ENCODE measurements around the gene GLIS1. TPM values are rescaled to one million over a fixed set of nuclear protein-coding genes. Genes with fewer than 3 reads are reported as not detected.

GLIS1 gene
- total RNA-seq, 1 experiment from 2014 or later, result 0.39 TPM

DNA sequence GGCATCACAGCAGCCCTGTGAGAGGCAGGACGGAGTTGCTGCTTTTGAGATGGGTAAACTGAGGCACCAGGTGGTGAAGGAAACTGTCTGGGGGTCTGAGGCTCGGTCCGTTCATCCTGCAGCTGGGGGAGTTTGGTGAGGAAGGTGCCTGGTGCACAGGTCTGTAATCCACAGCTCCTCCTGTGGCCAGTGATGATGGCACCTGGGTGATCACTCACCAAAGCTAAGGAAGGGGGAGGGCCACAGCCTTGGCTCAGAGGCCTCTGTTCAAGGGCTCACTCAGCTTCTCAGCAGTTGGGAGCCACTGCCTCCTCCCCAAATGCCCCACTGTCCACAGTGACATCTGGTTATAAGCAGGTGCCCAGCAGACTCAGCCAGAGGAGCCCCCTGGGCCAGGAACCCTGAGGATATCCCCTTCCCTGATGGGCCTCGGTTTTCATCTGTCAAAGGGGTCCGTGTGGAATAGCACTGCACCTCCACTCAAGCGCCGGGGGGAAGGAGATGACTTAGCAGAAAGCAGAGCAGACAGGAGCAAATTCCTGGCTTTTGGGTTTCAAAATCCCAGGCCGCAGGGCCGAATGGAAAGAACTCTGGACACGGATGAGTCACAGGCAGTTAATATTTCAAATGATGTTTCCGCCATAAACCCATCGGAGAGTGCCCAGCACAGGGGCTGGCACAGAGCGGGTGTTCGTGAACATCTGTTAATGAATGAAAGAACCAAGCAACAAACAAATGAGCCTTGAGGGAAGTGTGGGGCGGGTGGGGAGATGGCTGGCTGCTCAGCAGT lies 197.0 kb downstream of the GLIS1 start:
- Histone ChIP-seq H3K9me2 (ENCODE audit: insufficient read depth) (no peaks in the 10 kb centered on the region), H3K9me3 (ENCODE audit: control insufficient read depth in 1 of 2, insufficient read depth in 1 of 2, low read depth in 1 of 2, low read length in 2 of 2) (no peaks in the 10 kb centered on the region), H3K27me3 (ENCODE audit: insufficient read depth, low read length) (peaks cover 2% of the 10 kb centered on the region; the same call in 1 of the 2 replicates), H3K79me2 (ENCODE audit: insufficient read depth, low read length) (no peaks in the 10 kb centered on the region), H3K4me2 (ENCODE audit: low read length) (peak overlapping the region; percentile 46), H3K9ac (ENCODE audit: low read length) (no peak overlapping the region), H3K4me1 (ENCODE audit: control insufficient read depth in 1 of 2, insufficient read depth in 2 of 2, low read length in 2 of 2) (peaks cover 5 to 15% of the 10 kb centered on the region in 2 experiments; a peak in 3 of 4 replicates), H4K20me1 (ENCODE audit: insufficient read depth) (no peaks in the 10 kb centered on the region), H3K4me3 (replicated peaks in 1 of 2; ENCODE audit: low read depth in 1 of 2, low read length in 2 of 2) (no peak overlapping the region), H3K36me3 (ENCODE audit: control insufficient read depth in 1 of 2, insufficient read depth in 2 of 2, low read length in 2 of 2) (no peaks in the 10 kb centered on the region), H3K27ac (ENCODE audit: low read depth, low read length) (peak overlapping the region; percentile 48), H2AFZ (ENCODE audit: low read depth, low read length, poor library complexity, severe bottlenecking) (peak overlapping the region; percentile 29)
- RAD21 ChIA-PET (ENCODE audit: low non-redundant PET in 1 of 2, low total read pairs in 2 of 2, uncharacterized antibody in 2 of 2, unreplicated experiment in 2 of 2), result no interaction called here
- DNase-seq (ENCODE audit: low read depth, low spot score) (peak; percentile 13), ATAC-seq (peak; percentile 98)
- BruUV-seq (replicated peaks), result no TSS peak
- CTCF ChIA-PET, result interaction anchor here (0.6 to 1.9 kb wide), 4 partner anchors 10 to 56 kb away, joined by 3 to 8 read pairs (median 4); no protein-coding TSS in a partner anchor
- intact Hi-C loops (cut with micrococcal nuclease), result no loop called here
- POLR2A ChIA-PET, result no interaction called here
- TF ChIP-seq, protein P1, sequence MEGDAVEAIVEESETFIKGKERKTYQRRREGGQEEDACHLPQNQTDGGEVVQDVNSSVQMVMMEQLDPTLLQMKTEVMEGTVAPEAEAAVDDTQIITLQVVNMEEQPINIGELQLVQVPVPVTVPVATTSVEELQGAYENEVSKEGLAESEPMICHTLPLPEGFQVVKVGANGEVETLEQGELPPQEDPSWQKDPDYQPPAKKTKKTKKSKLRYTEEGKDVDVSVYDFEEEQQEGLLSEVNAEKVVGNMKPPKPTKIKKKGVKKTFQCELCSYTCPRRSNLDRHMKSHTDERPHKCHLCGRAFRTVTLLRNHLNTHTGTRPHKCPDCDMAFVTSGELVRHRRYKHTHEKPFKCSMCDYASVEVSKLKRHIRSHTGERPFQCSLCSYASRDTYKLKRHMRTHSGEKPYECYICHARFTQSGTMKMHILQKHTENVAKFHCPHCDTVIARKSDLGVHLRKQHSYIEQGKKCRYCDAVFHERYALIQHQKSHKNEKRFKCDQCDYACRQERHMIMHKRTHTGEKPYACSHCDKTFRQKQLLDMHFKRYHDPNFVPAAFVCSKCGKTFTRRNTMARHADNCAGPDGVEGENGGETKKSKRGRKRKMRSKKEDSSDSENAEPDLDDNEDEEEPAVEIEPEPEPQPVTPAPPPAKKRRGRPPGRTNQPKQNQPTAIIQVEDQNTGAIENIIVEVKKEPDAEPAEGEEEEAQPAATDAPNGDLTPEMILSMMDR (IDR thresholded peaks at IDR 0.05 in 2 of 3, conservative IDR thresholded peaks at IDR 0.05 in 1 of 3; ENCODE audit: borderline replicate concordance in 1 of 3, insufficient read depth in 1 of 3, low read depth in 2 of 3, low read length in 2 of 3), result peak in 2 of 3 experiments; percentile 79 to 81; a peak in 4 of 6 replicates
- TF ChIP-seq ELF1 (IDR thresholded peaks at IDR 0.05; ENCODE audit: borderline replicate concordance, low read depth) (no peak), POLR2A (IDR thresholded peaks at IDR 0.05; ENCODE audit: borderline replicate concordance, extremely low read depth, insufficient read depth, insufficient read length) (no peak), TCF7L2 (IDR thresholded peaks at IDR 0.05; ENCODE audit: borderline replicate concordance, extremely low read depth, insufficient read depth, insufficient read length) (peak; percentile 68)

DNA sequence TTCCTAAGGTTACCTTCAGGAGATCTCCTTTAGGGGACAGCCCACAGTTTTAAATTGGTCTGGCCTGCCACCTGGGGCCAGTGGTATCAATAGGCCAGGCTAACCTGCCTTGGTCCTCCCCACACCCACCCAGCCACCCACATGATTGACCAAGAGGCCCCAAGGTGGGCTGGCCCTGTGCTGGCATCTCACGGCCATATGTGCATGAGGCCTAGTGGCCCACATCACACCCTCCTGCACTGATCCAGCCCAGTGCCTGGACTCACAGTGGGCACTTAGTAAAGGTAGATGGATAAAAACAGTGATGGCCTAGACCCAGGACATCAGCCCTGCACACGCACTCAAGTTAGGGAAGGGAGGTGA lies 197.7 kb downstream of the GLIS1 start:
- TF ChIP-seq YY1 (IDR thresholded peaks at IDR 0.05; ENCODE audit: extremely low read depth, insufficient replicate concordance, low read depth, low read length) (no peak), EZH2phosphoT487 (IDR thresholded peaks at IDR 0.05; ENCODE audit: borderline replicate concordance) (no peak), FOSL1 (IDR thresholded peaks at IDR 0.05; ENCODE audit: low read depth) (no peak), SP1 (IDR thresholded peaks at IDR 0.05; ENCODE audit: low read depth) (no peak), EZH2 (IDR thresholded peaks at IDR 0.05) (no peak), JUND (IDR thresholded peaks at IDR 0.05) (no peak), ELF1 (IDR thresholded peaks at IDR 0.05; ENCODE audit: borderline replicate concordance, low read depth) (no peak), CEBPB (IDR thresholded peaks at IDR 0.05; ENCODE audit: low read depth) (no peak), EGR1 (IDR thresholded peaks at IDR 0.05; ENCODE audit: low read depth) (no peak), SIN3A (IDR thresholded peaks at IDR 0.05; ENCODE audit: low read depth) (no peak), ZNF274 (IDR thresholded peaks at IDR 0.05; ENCODE audit: low read depth, low read length) (no peak), TCF7L2 (IDR thresholded peaks at IDR 0.05; ENCODE audit: borderline replicate concordance, extremely low read depth, insufficient read depth, insufficient read length) (no peak)

More for the DNA sequence above, 197.7 kb downstream of the GLIS1 start:
- Histone ChIP-seq H3K9me3 (ENCODE audit: control insufficient read depth in 1 of 2, insufficient read depth in 1 of 2, low read depth in 1 of 2, low read length in 2 of 2) (no peaks in the 10 kb centered on the region), H3K9ac (ENCODE audit: low read length) (no peak overlapping the region), H3K4me3 (replicated peaks in 1 of 2; ENCODE audit: low read depth in 1 of 2, low read length in 2 of 2) (no peak overlapping the region), H3K4me1 (ENCODE audit: control insufficient read depth in 1 of 2, insufficient read depth in 2 of 2, low read length in 2 of 2) (peaks cover 5 to 15% of the 10 kb centered on the region in 2 experiments; a peak in 3 of 4 replicates), H3K36me3 (ENCODE audit: control insufficient read depth in 1 of 2, insufficient read depth in 2 of 2, low read length in 2 of 2) (no peaks in the 10 kb centered on the region), H2AFZ (ENCODE audit: low read depth, low read length, poor library complexity, severe bottlenecking) (no peak overlapping the region), H3K27me3 (ENCODE audit: insufficient read depth, low read length) (peaks cover 4% of the 10 kb centered on the region; the same call in 1 of the 2 replicates), H3K27ac (ENCODE audit: low read depth, low read length) (no peak overlapping the region), H3K4me2 (ENCODE audit: low read length) (no peak overlapping the region), H3K9me2 (ENCODE audit: insufficient read depth) (no peaks in the 10 kb centered on the region), H4K20me1 (ENCODE audit: insufficient read depth) (no peaks in the 10 kb centered on the region), H3K79me2 (ENCODE audit: insufficient read depth, low read length) (no peaks in the 10 kb centered on the region)
- DNase-seq (ENCODE audit: low read depth, low spot score) (no peak), ATAC-seq (no peak)
- intact Hi-C loops (cut with micrococcal nuclease), result no loop called here
- ChIA-PET RAD21 (ENCODE audit: low non-redundant PET in 1 of 2, low total read pairs in 2 of 2, uncharacterized antibody in 2 of 2, unreplicated experiment in 2 of 2) (no interaction called here), POLR2A (no interaction called here), CTCF (interaction anchor here (0.6 to 1.9 kb wide), 4 partner anchors 9 to 55 kb away, joined by 3 to 8 read pairs (median 4); no protein-coding TSS in a partner anchor)
- no TSS peak for BruUV-seq (replicated peaks)
